ENCODE measurements around the gene KLK12.

GRCh38 chr19:51002089-51002532, 32.7 kb downstream of the KLK12 start:
- TF ChIP-seq, protein P1, sequence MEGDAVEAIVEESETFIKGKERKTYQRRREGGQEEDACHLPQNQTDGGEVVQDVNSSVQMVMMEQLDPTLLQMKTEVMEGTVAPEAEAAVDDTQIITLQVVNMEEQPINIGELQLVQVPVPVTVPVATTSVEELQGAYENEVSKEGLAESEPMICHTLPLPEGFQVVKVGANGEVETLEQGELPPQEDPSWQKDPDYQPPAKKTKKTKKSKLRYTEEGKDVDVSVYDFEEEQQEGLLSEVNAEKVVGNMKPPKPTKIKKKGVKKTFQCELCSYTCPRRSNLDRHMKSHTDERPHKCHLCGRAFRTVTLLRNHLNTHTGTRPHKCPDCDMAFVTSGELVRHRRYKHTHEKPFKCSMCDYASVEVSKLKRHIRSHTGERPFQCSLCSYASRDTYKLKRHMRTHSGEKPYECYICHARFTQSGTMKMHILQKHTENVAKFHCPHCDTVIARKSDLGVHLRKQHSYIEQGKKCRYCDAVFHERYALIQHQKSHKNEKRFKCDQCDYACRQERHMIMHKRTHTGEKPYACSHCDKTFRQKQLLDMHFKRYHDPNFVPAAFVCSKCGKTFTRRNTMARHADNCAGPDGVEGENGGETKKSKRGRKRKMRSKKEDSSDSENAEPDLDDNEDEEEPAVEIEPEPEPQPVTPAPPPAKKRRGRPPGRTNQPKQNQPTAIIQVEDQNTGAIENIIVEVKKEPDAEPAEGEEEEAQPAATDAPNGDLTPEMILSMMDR (IDR thresholded peaks at IDR 0.05; ENCODE audit: extremely low read depth in 1 of 2, insufficient read depth in 1 of 2, low read depth in 1 of 2, low read length in 2 of 2) = no peak
- no peak for TF ChIP-seq POLR2A (IDR thresholded peaks at IDR 0.05; ENCODE audit: low read depth, low read length)
- TF ChIP-seq, protein P2, sequence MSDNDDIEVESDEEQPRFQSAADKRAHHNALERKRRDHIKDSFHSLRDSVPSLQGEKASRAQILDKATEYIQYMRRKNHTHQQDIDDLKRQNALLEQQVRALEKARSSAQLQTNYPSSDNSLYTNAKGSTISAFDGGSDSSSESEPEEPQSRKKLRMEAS (IDR thresholded peaks at IDR 0.05; ENCODE audit: insufficient read depth, insufficient read length) = no peak

All from endothelial cell of umbilical vein (primary cell).